ENCODE results near the gene EFS. TPM values are rescaled to one million over a fixed set of nuclear protein-coding genes. Genes with fewer than 3 reads are reported as not detected.

EFS gene, protein sequence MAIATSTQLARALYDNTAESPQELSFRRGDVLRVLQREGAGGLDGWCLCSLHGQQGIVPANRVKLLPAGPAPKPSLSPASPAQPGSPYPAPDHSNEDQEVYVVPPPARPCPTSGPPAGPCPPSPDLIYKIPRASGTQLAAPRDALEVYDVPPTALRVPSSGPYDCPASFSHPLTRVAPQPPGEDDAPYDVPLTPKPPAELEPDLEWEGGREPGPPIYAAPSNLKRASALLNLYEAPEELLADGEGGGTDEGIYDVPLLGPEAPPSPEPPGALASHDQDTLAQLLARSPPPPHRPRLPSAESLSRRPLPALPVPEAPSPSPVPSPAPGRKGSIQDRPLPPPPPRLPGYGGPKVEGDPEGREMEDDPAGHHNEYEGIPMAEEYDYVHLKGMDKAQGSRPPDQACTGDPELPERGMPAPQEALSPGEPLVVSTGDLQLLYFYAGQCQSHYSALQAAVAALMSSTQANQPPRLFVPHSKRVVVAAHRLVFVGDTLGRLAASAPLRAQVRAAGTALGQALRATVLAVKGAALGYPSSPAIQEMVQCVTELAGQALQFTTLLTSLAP
- 10 to 100 TPM in 1 of 4 donors, 1 to 10 TPM in 2, under 1 TPM in 1; 0.60 to 10.5 (median 3.3) TPM for total RNA-seq

DNA sequence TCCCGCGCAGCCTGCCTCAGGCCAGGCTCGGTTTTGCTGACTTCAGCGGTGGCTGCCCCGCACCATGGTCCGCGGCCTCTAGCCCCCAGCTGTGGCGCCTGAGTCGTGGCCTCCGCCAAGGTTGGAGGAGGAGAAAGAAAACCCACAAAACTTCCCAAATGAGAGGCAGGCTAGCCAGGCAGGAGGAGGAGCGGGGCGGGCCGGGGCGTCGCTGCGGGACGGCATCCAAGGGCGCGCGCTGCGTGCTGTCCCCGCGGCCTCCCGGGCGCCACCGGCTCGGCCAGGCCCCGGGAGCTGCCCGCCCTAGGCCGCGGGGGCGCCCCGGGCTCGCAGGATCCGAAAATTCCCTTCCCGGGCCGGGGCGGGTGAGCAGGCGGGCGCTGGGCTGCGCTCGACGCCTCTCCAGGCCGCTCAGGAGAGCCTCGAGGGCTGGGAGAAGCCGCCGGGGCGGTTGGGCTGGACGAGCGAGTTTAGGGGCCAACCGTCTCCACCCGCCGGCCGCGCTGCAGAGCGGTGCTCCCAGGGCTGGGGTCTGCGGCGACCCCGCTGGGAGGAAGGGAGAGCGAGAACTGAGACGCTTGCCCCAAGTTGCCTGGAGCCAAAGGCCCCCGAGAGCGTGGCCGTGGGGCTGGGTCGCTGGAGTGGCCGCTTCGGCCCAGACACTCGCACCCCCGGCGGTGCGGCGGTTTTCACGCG is at the start of gene EFS:
Gene EFS, minus strand, starts transcription at position 137 of the 696 bp plus-strand sequence. CDS start 147 bp downstream, outside the sequence.
- WGBS, 2 donors (ENCODE audit: low coverage in 1 of 2): 13% methylated on average over 32 of the region's 74 CpGs; no CpG with 5 or more reads in 1 of the 2 donors
- Histone ChIP-seq H3K9me3 (no peaks in the 10 kb centered on the region), H3K36me3 (no peaks in the 10 kb centered on the region), H3K27ac (peak within 1 kb of the TSS; percentile 86 to 97 (median 92)), H3K27me3 (peaks cover 46% of the 10 kb centered on the region), H3K4me1 (peaks cover 4 to 23% (median 5%) of the 10 kb centered on the region in 4 donors), H3K4me3 (peak within 1 kb of the TSS; percentile 7 to 59 (median 39))
- TF ChIP-seq POLR2A (IDR thresholded peaks at IDR 0.05): no peak
- TF ChIP-seq POLR2AphosphoS5 (IDR thresholded peaks at IDR 0.05): no peak
- TF ChIP-seq EP300 (IDR thresholded peaks at IDR 0.05; ENCODE audit: low read depth): no peak
- TF ChIP-seq, protein P1, sequence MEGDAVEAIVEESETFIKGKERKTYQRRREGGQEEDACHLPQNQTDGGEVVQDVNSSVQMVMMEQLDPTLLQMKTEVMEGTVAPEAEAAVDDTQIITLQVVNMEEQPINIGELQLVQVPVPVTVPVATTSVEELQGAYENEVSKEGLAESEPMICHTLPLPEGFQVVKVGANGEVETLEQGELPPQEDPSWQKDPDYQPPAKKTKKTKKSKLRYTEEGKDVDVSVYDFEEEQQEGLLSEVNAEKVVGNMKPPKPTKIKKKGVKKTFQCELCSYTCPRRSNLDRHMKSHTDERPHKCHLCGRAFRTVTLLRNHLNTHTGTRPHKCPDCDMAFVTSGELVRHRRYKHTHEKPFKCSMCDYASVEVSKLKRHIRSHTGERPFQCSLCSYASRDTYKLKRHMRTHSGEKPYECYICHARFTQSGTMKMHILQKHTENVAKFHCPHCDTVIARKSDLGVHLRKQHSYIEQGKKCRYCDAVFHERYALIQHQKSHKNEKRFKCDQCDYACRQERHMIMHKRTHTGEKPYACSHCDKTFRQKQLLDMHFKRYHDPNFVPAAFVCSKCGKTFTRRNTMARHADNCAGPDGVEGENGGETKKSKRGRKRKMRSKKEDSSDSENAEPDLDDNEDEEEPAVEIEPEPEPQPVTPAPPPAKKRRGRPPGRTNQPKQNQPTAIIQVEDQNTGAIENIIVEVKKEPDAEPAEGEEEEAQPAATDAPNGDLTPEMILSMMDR (IDR thresholded peaks at IDR 0.05): no peak
- intact Hi-C loops (cut with DNase I; ENCODE audit: low total_unique reads): no loop called here
- in situ Hi-C loops (cut with MboI; ENCODE audit: low pct_ligation_motif_present in 1 of 4, low pct_unique_long_range_greater_than_20kb in 1 of 4, low sequenced_read_pairs in 3 of 4): no loop called here
- no peak for DNase-seq

DNA sequence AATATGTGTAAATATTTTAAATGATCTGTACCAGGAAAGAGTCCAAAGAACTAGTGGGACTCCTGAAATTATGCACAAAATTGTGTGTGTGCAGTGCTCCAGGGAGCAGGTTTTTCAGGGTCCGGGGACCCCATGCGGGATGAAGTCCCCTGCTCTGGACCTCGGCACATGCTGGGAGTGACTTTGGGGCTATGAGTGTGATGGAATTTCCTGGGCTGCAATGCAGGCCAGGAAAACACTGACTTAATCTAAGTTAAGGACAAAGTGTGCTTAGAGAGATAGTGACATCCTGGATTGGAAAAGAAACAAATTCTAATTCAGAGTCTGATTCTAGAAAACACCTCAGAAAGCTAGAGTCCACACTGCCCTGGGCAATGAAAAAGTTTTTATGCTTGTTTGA is 49.3 kb upstream of the EFS start:
- Histone ChIP-seq H3K27ac (no peak overlapping the region), H3K4me3 (no peak overlapping the region), H3K36me3 (no peaks in the 10 kb centered on the region), H3K9me3 (no peaks in the 10 kb centered on the region), H3K4me1 (no peaks in the 10 kb centered on the region), H3K27me3 (no peaks in the 10 kb centered on the region)
- WGBS, 2 donors (ENCODE audit: low coverage in 1 of 2): 52% methylated on average over 3 of the region's 3 CpGs; no CpG with 5 or more reads in 1 of the 2 donors
- in situ Hi-C loops (cut with MboI; ENCODE audit: low pct_ligation_motif_present in 1 of 4, low pct_unique_long_range_greater_than_20kb in 1 of 4, low sequenced_read_pairs in 3 of 4) (no loop called here), intact Hi-C loops (cut with DNase I; ENCODE audit: low total_unique reads) (no loop called here)
- TF ChIP-seq EP300 (IDR thresholded peaks at IDR 0.05; ENCODE audit: low read depth): no peak
- TF ChIP-seq, protein P1 (IDR thresholded peaks at IDR 0.05): no peak
- no peak for TF ChIP-seq POLR2AphosphoS5 (IDR thresholded peaks at IDR 0.05)
- no peak for DNase-seq

DNA sequence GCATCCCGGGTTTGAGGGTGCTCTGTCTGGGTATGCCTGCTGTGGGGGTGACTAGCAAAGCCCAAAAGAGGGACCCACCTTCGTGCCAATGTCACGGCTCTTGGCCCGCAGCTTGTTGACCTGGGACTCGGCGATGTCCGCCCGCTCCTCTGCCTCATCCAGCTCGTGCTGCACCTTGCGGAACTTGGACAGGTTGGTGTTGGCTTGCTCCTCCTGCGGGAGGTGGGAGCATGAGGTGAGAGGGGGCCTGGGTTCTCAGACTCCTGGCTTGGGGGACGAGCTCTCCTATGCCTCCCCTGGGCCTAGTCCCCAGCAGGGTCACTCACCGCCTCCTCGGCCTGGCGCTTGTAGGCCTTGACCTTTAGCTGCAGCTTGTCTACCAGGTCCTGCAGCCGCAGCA is 48.7 kb upstream of the EFS start:
- Histone ChIP-seq H3K4me3 (no peak overlapping the region), H3K27me3 (no peaks in the 10 kb centered on the region), H3K27ac (no peak overlapping the region), H3K9me3 (no peaks in the 10 kb centered on the region), H3K36me3 (no peaks in the 10 kb centered on the region), H3K4me1 (no peaks in the 10 kb centered on the region)
- intact Hi-C loops (cut with DNase I; ENCODE audit: low total_unique reads): no loop called here
- DNase-seq: no peak
- WGBS, 2 donors (ENCODE audit: low coverage in 1 of 2): 81 to 88% methylated on average over 5 to 15 of the region's 16 CpGs
- TF ChIP-seq, protein P1 (IDR thresholded peaks at IDR 0.05): no peak
- no peak for TF ChIP-seq POLR2AphosphoS5 (IDR thresholded peaks at IDR 0.05)
- no peak for TF ChIP-seq EP300 (IDR thresholded peaks at IDR 0.05; ENCODE audit: low read depth)
- TF ChIP-seq POLR2A (IDR thresholded peaks at IDR 0.05): no peak
- in situ Hi-C loops (cut with MboI; ENCODE audit: low pct_ligation_motif_present in 1 of 4, low pct_unique_long_range_greater_than_20kb in 1 of 4, low sequenced_read_pairs in 3 of 4): no loop called here

All from transverse colon (tissue), 4 donors.